Measurements from ENCODE around the gene VAMP7. TPM values are rescaled to one million over a fixed set of nuclear protein-coding genes. Genes with fewer than 3 reads are reported as not detected.
"Not testable (repeated sequence)": the region's sequence is repeated elsewhere in the genome, so short reads cannot be mapped to it uniquely, and the experiment has no call there.

The VAMP7 gene
- total RNA-seq (10 to 100 TPM in 4 of 5 donors, 1 to 10 TPM in 1; 6.4 to 39.7 (median 19.7) TPM), polyA plus RNA-seq (10 to 100 TPM; 14.5 to 32.5 (median 28.3) TPM)
- long read RNA-seq, donor 1, partial matches to known transcripts, result 0 of 4 reads
- long read RNA-seq, donor 1, other reads (novel, unspliced or antisense), result 0 of 4 reads
- long read RNA-seq, donor 2, transcript VAMP7-202 (8 exons, 2,646 nt), result major isoform, 6 of 7 reads
- long read RNA-seq, donor 2, partial matches to known transcripts, result 0 of 7 reads
- long read RNA-seq, donor 2, other reads (novel, unspliced or antisense), result 0 of 7 reads
- long read RNA-seq, donor 3, partial matches to known transcripts, result 0 of 3 reads
- long read RNA-seq, donor 3, other reads (novel, unspliced or antisense), result 0 of 3 reads
- long read RNA-seq, donor 4, partial matches to known transcripts, result 0 of 1 reads
- long read RNA-seq, donor 4, other reads (novel, unspliced or antisense), result 0 of 1 reads
- long read RNA-seq, donor 5, transcript VAMP7-202 (8 exons, 2,646 nt), result major isoform, 8 of 9 reads
- long read RNA-seq, donor 5, partial matches to known transcripts, result 0 of 9 reads
- long read RNA-seq, donor 5, other reads (novel, unspliced or antisense), result 0 of 9 reads
- long read RNA-seq, donor 6, transcript VAMP7-202 (8 exons, 2,646 nt), result major isoform, 17 of 23 reads
- long read RNA-seq, donor 6, partial matches to known transcripts, result 5 of 23 reads
- long read RNA-seq, donor 6, other reads (novel, unspliced or antisense), result 0 of 23 reads
- long read RNA-seq, donor 7, transcript VAMP7-202 (8 exons, 2,646 nt), result major isoform, 11 of 11 reads
- long read RNA-seq, donor 7, partial matches to known transcripts, result 0 of 11 reads
- long read RNA-seq, donor 7, other reads (novel, unspliced or antisense), result 0 of 11 reads
- long read RNA-seq, donor 8, transcript VAMP7-202 (8 exons, 2,646 nt), result major isoform, 5 of 5 reads
- long read RNA-seq, donor 8, partial matches to known transcripts, result 0 of 5 reads
- long read RNA-seq, donor 8, other reads (novel, unspliced or antisense), result 0 of 5 reads
- long read RNA-seq, donor 9, partial matches to known transcripts, result 0 of 3 reads
- long read RNA-seq, donor 9, other reads (novel, unspliced or antisense), result 0 of 3 reads
- long read RNA-seq, donor 10, partial matches to known transcripts, result 0 of 4 reads
- long read RNA-seq, donor 10, other reads (novel, unspliced or antisense), result 0 of 4 reads

GRCh38 chrX:155881158-155881993 lies at the start of gene VAMP7:
TSS of gene VAMP7 (plus strand) at chrX:155881345. CDS start at chrX:155889467, 8,122 bp downstream.
- WGBS, 5 donors, result 25 to 38% (median 34%) methylated on average over 39 to 48 of the region's 48 CpGs
- Histone ChIP-seq H3K27ac (peak within 1 kb of the TSS; percentile 82 to 91 (median 83)), H3K4me1 (peaks cover 0 to 15% (median 5%) of the 10 kb centered on the region in 4 donors), H3K4me3 (peak within 1 kb of the TSS; percentile 57 to 67 (median 64)), H3K27me3 (no peaks in the 10 kb centered on the region), H3K36me3 (no peaks in the 10 kb centered on the region), H3K9me3 (peaks cover 0 to 10% (median 2%) of the 10 kb centered on the region in 4 donors)
- intact Hi-C loops (cut with DNase I; ENCODE audit: low total_unique reads), result no loop called here
- no peak for TF ChIP-seq CTCF (IDR thresholded peaks at IDR 0.05)
- peak in 2 of 4 donors; percentile 34 to 75 for TF ChIP-seq POLR2A (IDR thresholded peaks at IDR 0.05)
- TF ChIP-seq POLR2AphosphoS5 (IDR thresholded peaks at IDR 0.05), result peak; percentile 61 to 88 (median 86)
- no peak for TF ChIP-seq EP300 (IDR thresholded peaks at IDR 0.05)
- DNase-seq, result peak; percentile 85 to 96

- H3K4me3 ChIP-seq, result no peak overlapping the region
- TF ChIP-seq CTCF (IDR thresholded peaks at IDR 0.05), result no peak
- TF ChIP-seq EP300 (IDR thresholded peaks at IDR 0.05), result no peak
- no peak for TF ChIP-seq POLR2AphosphoS5 (IDR thresholded peaks at IDR 0.05)
- no peak for TF ChIP-seq POLR2A (IDR thresholded peaks at IDR 0.05)
- no peak overlapping the region for H3K27ac ChIP-seq
- H3K9me3 ChIP-seq, result peaks cover 0 to 16% (median 6%) of the 10 kb centered on the region in 4 donors
- intact Hi-C loops (cut with DNase I; ENCODE audit: low total_unique reads), result no loop called here
- no peaks in the 10 kb centered on the region for H3K36me3 ChIP-seq
- H3K27me3 ChIP-seq, result no peaks in the 10 kb centered on the region
- 58 to 75% (median 69%) methylated on average over 3 of the region's 3 CpGs for WGBS, 5 donors
- DNase-seq, result no peak
- no peaks in the 10 kb centered on the region for H3K4me1 ChIP-seq
These were observed 39.9 kb upstream of the VAMP7 start for GRCh38 chrX:155841232-155841631.

DNA sequence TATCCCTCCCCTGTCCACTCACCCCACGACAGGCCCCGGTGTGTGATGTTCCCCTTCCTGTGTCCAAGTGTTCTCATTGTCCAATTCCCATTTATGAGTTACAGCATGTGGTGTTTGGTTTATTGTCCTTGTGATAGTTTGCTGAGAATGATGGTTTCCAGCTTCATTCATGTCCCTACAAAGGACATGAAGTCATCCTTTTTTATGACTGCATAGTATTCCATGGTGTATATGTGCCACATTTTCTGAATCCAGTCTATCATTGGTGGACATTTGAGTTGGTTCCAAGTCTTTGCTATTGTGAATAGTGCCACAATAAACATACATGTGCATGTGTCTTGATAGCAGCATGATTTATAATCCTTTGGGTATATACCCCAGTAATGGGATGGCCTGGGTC lies 29.4 kb upstream of the VAMP7 start:
- DNase-seq; H3K4me1 ChIP-seq; H3K9me3 ChIP-seq; H3K27me3 ChIP-seq; H3K36me3 ChIP-seq; H3K4me3 ChIP-seq; H3K27ac ChIP-seq; intact Hi-C loops (cut with DNase I; ENCODE audit: low total_unique reads): not testable (repeated sequence)
- 79 to 96% (median 89%) methylated on average over 2 of the region's 2 CpGs for WGBS, 5 donors

DNA sequence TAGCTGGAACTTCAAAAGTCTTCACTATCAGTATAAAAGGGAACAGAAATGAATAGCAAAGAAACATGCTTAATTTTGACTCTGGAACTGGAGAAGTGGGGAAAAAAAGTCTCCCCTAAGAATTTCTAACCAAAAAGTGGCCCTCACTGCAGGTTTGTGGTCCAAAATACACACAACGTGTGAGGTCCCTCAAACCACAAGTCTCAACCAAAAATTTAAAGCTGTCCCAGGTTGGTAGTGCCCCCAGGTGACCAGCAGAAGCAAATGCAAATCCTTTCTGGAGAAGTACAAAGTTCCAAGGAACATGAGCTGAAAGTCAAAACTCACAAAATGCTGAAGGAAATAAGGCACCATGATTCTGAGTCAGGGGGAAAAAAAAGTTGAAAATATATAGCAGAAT lies 23.6 kb upstream of the VAMP7 start:
- Histone ChIP-seq H3K36me3 (no peaks in the 10 kb centered on the region), H3K4me3 (no peak overlapping the region), H3K27me3 (no peaks in the 10 kb centered on the region), H3K27ac (no peak overlapping the region), H3K9me3 (no peaks in the 10 kb centered on the region), H3K4me1 (no peaks in the 10 kb centered on the region)
- TF ChIP-seq POLR2AphosphoS5 (IDR thresholded peaks at IDR 0.05) (no peak), POLR2A (IDR thresholded peaks at IDR 0.05) (no peak), CTCF (IDR thresholded peaks at IDR 0.05) (no peak), EP300 (IDR thresholded peaks at IDR 0.05) (no peak)
- DNase-seq, result no peak
- intact Hi-C loops (cut with DNase I; ENCODE audit: low total_unique reads), result no loop called here
- 0 to 13% (median 3%) methylated on average over 1 of the region's 1 CpG for WGBS, 5 donors
